K562 (cell line): ENCODE measurements around the gene TRMT112. TPM values are rescaled to one million over a fixed set of nuclear protein-coding genes. Genes with fewer than 3 reads are reported as not detected.

Experiments
- DMBX1 ChIP-seq: fragments of 250-450 bp; sonication (Bioruptor Pico); IDR thresholded peaks from 2 replicates; pipeline ENCODE4 v1.8.0; 2022; ENCODE audit warnings: inconsistent platforms, mild to moderate bottlenecking, moderate library complexity, borderline replicate concordance
- FOXK1 ChIP-seq: sonication (generic); formaldehyde crosslinking; IDR thresholded peaks from 2 replicates; pipeline ENCODE4 v1.8.0; 2022; ENCODE audit warnings: missing genetic modification reagents, mild to moderate bottlenecking, borderline replicate concordance
- GTF2F1 ChIP-seq: IDR thresholded peaks from 2 replicates; pipeline ENCODE4 v1.6.1; 2011; ENCODE audit warnings: low read depth, low read length, improper control_type of control experiment
- RFX5 ChIP-seq: IDR thresholded peaks from 2 replicates; pipeline ENCODE4 v1.6.1; 2011; ENCODE audit warnings: low read depth, mild to moderate bottlenecking, improper control_type of control experiment, low read length
- TBP ChIP-seq: optimal IDR thresholded peaks from 2 replicates; pipeline ENCODE3; 2011; ENCODE audit warnings: low read depth, low read length, improper control_type of control experiment
- THRAP3 ChIP-seq: fragments of 450-650 bp; IDR thresholded peaks from 2 replicates; pipeline ENCODE4 v1.6.1; 2016; ENCODE audit warnings: mild to moderate bottlenecking, inconsistent platforms, borderline replicate concordance
- TOE1 ChIP-seq, 2 experiments: fragments of 450-650 bp in 1 of 2; sonication (generic) in 1 of 2; formaldehyde crosslinking in 1 of 2; IDR thresholded peaks; 2 replicates each; pipeline versions ENCODE4 v1.7.1 to v1.8.0; 2016 to 2022; ENCODE audit warnings: borderline replicate concordance in 2 of 2, mild to moderate bottlenecking in 2 of 2, antibody characterized with exemption in 1 of 2, inconsistent platforms in 1 of 2, low read depth in 1 of 2, missing genetic modification reagents in 1 of 2, moderate library complexity in 1 of 2
- ZFPM2 ChIP-seq: fragments of 250-450 bp; sonication (Bioruptor Pico); IDR thresholded peaks from 2 replicates; pipeline ENCODE4 v1.5.1; 2022; ENCODE audit warnings: mild to moderate bottlenecking
- ZNF143 ChIP-seq: sonication (generic); formaldehyde crosslinking; IDR thresholded peaks from 2 replicates; pipeline ENCODE4 v1.9.0; 2022; ENCODE audit warnings: mild to moderate bottlenecking, missing genetic modification reagents
- ZNF253 ChIP-seq: fragments of 250-450 bp; sonication (Bioruptor Pico); conservative IDR thresholded peaks from 2 replicates; pipeline ENCODE4 v1.6.1; 2021; ENCODE audit warnings: mild to moderate bottlenecking
- polyA plus RNA-seq, 8 experiments: library from polyadenylated mRNA; depleted of rRNA in 4 of 8; stranded (reverse) in 5 of 8; unstranded in 3 of 8; fragments of >200 nt; fragmentation: Nextera tagmentation in 2 of 8; fragmentation: Illumina TruSeq in 1 of 8; extraction: Ambion mirVana in 2 of 8; extraction: Trizol in 1 of 8; gene quantifications; 2 replicates each; pipeline versions ENCODE4 v1.2.1 to v1.2.3, GENCODE V29; 2011 to 2014; ENCODE audit warnings: inconsistent platforms in 1 of 8, missing spikeins in 1 of 8
- total RNA-seq, 7 experiments: library from RNA; depleted of rRNA in 6 of 7; stranded (reverse); fragments of >200 nt in 6 of 7; fragmentation: Illumina TruSeq in 2 of 7; extraction: Trizol in 2 of 7; gene quantifications; 2 replicates each; pipeline versions ENCODE4 v1.2.1 to v1.2.3, GENCODE V29; 2011 to 2021; ENCODE audit warnings: low replicate concordance in 1 of 7
- TF ChIP-seq, protein P1 (sequence below): fragments of 200-800 bp; sonication (Bioruptor generic); IDR thresholded peaks from 2 replicates; pipeline ENCODE4 v1.6.1; 2017; ENCODE audit warnings: missing genetic modification characterization, missing compliant biosample characterization
- TF ChIP-seq, protein P2 (sequence below): sonication (generic); IDR thresholded peaks from 2 replicates; pipeline ENCODE4 v1.6.1; 2016
- TF ChIP-seq, protein P3 (sequence below): fragments of 250-450 bp; sonication (Bioruptor Pico); IDR thresholded peaks from 2 replicates; pipeline ENCODE4 v1.4.0; 2020; ENCODE audit warnings: mild to moderate bottlenecking, moderate library complexity, borderline replicate concordance
- TF ChIP-seq, protein P4 (sequence below): sonication (generic); formaldehyde crosslinking; IDR thresholded peaks from 2 replicates; pipeline ENCODE4 v1.8.1; 2023; ENCODE audit warnings: mild to moderate bottlenecking, missing genetic modification reagents

The TRMT112 gene
- total and polyA plus RNA-seq, 9 of the 15 experiments (the other 6 are each of a cell fraction or from before 2014, with no cell fraction given): 162 to 444 (median 300) TPM

DNA sequence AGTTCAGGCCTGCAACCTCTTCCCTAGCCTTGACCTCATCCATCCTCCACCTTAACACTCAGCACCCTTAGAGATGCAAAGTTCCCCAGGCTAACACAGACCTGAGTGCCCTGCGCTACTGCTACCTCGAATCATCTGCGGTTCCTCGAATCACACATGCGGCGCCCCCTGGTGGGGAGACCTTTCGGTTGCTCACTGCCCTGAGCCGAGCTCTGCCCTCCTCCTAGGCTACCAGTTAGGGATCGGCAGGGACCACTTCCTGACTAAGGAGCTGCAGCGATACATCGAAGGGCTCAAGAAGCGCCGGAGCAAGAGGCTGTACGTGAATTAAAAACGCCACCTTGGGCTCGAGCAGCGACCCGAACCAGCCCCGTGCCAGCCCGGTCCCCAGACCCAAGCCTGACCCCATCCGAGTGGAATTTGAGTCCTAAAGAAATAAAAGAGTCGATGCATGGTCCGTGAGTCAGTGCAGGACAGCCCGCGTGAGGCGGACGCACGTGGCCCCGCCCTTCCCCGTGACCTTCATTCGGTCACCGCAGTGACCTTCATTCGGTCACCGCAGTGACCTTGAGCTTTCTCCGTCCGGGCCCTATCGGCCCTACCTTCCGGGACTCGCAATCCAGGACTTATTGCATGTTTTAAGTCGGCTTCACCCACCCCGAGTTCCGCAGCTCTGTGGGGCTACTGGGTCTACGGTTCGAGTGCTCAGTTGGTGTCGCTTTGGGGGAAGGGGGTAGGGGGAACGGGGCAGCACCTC is 12.9 kb downstream of the TRMT112 start (continued):
- TF ChIP-seq TBP (peak; percentile 36), ZNF143 (CRISPR knock-in tag) (0 out of 2 replicates have a peak, but pooled peaks have one; percentile 49), FOXK1 (no peak; the same call in 1 of the 2 replicates), TOE1 (IDR thresholded peaks at IDR 0.05; ENCODE audit: borderline replicate concordance) (peak; percentile 60; the same call in 1 of the 2 replicates), TOE1 (CRISPR knock-in tag; IDR thresholded peaks at IDR 0.05; ENCODE audit: borderline replicate concordance, low read depth) (no peak), DMBX1 (CRISPR knock-in tag) (no peak), ZFPM2 (CRISPR knock-in tag) (0 out of 2 replicates have a peak, but pooled peaks have one; percentile 44), GTF2F1 (0 out of 2 replicates have a peak, but pooled peaks have one; percentile 22), RFX5 (no peak), ZNF253 (CRISPR knock-in tag) (no peak), THRAP3 (no peak)
- TF ChIP-seq, protein P1, sequence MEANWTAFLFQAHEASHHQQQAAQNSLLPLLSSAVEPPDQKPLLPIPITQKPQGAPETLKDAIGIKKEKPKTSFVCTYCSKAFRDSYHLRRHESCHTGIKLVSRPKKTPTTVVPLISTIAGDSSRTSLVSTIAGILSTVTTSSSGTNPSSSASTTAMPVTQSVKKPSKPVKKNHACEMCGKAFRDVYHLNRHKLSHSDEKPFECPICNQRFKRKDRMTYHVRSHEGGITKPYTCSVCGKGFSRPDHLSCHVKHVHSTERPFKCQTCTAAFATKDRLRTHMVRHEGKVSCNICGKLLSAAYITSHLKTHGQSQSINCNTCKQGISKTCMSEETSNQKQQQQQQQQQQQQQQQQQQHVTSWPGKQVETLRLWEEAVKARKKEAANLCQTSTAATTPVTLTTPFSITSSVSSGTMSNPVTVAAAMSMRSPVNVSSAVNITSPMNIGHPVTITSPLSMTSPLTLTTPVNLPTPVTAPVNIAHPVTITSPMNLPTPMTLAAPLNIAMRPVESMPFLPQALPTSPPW (CRISPR knock-in tag): no peak
- TF ChIP-seq, protein P2, sequence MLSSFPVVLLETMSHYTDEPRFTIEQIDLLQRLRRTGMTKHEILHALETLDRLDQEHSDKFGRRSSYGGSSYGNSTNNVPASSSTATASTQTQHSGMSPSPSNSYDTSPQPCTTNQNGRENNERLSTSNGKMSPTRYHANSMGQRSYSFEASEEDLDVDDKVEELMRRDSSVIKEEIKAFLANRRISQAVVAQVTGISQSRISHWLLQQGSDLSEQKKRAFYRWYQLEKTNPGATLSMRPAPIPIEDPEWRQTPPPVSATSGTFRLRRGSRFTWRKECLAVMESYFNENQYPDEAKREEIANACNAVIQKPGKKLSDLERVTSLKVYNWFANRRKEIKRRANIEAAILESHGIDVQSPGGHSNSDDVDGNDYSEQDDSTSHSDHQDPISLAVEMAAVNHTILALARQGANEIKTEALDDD: no peak
- TF ChIP-seq, protein P3, sequence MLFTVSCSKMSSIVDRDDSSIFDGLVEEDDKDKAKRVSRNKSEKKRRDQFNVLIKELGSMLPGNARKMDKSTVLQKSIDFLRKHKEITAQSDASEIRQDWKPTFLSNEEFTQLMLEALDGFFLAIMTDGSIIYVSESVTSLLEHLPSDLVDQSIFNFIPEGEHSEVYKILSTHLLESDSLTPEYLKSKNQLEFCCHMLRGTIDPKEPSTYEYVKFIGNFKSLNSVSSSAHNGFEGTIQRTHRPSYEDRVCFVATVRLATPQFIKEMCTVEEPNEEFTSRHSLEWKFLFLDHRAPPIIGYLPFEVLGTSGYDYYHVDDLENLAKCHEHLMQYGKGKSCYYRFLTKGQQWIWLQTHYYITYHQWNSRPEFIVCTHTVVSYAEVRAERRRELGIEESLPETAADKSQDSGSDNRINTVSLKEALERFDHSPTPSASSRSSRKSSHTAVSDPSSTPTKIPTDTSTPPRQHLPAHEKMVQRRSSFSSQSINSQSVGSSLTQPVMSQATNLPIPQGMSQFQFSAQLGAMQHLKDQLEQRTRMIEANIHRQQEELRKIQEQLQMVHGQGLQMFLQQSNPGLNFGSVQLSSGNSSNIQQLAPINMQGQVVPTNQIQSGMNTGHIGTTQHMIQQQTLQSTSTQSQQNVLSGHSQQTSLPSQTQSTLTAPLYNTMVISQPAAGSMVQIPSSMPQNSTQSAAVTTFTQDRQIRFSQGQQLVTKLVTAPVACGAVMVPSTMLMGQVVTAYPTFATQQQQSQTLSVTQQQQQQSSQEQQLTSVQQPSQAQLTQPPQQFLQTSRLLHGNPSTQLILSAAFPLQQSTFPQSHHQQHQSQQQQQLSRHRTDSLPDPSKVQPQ (CRISPR knock-in tag): no peak
- TF ChIP-seq, protein P4, sequence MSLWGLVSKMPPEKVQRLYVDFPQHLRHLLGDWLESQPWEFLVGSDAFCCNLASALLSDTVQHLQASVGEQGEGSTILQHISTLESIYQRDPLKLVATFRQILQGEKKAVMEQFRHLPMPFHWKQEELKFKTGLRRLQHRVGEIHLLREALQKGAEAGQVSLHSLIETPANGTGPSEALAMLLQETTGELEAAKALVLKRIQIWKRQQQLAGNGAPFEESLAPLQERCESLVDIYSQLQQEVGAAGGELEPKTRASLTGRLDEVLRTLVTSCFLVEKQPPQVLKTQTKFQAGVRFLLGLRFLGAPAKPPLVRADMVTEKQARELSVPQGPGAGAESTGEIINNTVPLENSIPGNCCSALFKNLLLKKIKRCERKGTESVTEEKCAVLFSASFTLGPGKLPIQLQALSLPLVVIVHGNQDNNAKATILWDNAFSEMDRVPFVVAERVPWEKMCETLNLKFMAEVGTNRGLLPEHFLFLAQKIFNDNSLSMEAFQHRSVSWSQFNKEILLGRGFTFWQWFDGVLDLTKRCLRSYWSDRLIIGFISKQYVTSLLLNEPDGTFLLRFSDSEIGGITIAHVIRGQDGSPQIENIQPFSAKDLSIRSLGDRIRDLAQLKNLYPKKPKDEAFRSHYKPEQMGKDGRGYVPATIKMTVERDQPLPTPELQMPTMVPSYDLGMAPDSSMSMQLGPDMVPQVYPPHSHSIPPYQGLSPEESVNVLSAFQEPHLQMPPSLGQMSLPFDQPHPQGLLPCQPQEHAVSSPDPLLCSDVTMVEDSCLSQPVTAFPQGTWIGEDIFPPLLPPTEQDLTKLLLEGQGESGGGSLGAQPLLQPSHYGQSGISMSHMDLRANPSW: no peak
